Vagina (tissue), 2 donors: ENCODE data around the gene ZMIZ1. TPM values are rescaled to one million over a fixed set of nuclear protein-coding genes. Genes with fewer than 3 reads are reported as not detected.

Experiments
- DNase-seq, 2 donors: peaks; one replicate each; pipeline ENCODE4 v3.0.0-alpha.2; 2017; ENCODE audit errors: extremely low spot score in 2 of 2
- H3K27ac ChIP-seq: fragments of 200-600 bp; sonication (generic); one replicate; pipeline ENCODE4 v1.5.1; 2019
- H3K27me3 ChIP-seq: fragments of 200-600 bp; sonication (generic); one replicate; pipeline ENCODE4 v1.5.1; 2019
- H3K36me3 ChIP-seq, 2 donors: fragments of 200-600 bp; sonication (generic); one replicate each; pipeline ENCODE4 v1.5.1; 2017 to 2019
- H3K4me1 ChIP-seq: fragments of 200-600 bp; sonication (generic); one replicate; pipeline ENCODE4 v1.5.1; 2019
- H3K4me3 ChIP-seq, 2 donors: fragments of 200-600 bp; sonication (generic); 1 replicate in 1 of 2; 2 replicates in 1 of 2; pipeline ENCODE4 v1.5.1; 2016 to 2019
- H3K9me3 ChIP-seq: fragments of 200-600 bp; sonication (generic); one replicate; pipeline ENCODE4 v1.5.1; 2019
- CTCF ChIP-seq, 3 experiments: fragments of 450-650 bp in 2 of 3; fragments of 200-600 bp in 1 of 3; sonication (generic) in 1 of 3; IDR thresholded peaks; one replicate each; pipeline ENCODE4 v1.5.1; 2017 to 2019; ENCODE audit warnings: antibody characterized with exemption in 3 of 3, mild to moderate bottlenecking in 2 of 3, moderate library complexity in 2 of 3
- POLR2A ChIP-seq, 2 donors: fragments of 450-650 bp; IDR thresholded peaks; one replicate each; pipeline ENCODE4 v1.6.1; 2017; ENCODE audit warnings: antibody characterized with exemption in 2 of 2, mild to moderate bottlenecking in 2 of 2, moderate library complexity in 2 of 2
- POLR2AphosphoS5 ChIP-seq, 2 donors: sonication (generic); formaldehyde crosslinking; IDR thresholded peaks; one replicate each; pipeline ENCODE4 v1.9.0; 2017; ENCODE audit warnings: antibody characterized with exemption in 2 of 2, mild to moderate bottlenecking in 2 of 2, low read depth in 1 of 2; ENCODE audit not compliant: insufficient read depth in 1 of 2
- intact Hi-C: fragments of 100-400 bp; cut with DNase I; formaldehyde crosslinking; loops from one replicate; pipeline ENCODE4 v1.15.1; 2023
- total RNA-seq: library from RNA; depleted of rRNA; stranded (reverse); fragments of >200 nt; gene quantifications from one replicate; pipeline ENCODE4 v1.2.3, GENCODE V29; 2016

The ZMIZ1 gene
- total RNA-seq, 1 donor from 2014 or later, result 61.4 TPM

GRCh38 chr10:79333513-79333912 lies 264.7 kb downstream of the ZMIZ1 start:
- Histone ChIP-seq H3K9me3 (no peaks in the 10 kb centered on the region), H3K4me1 (no peaks in the 10 kb centered on the region), H3K27me3 (no peaks in the 10 kb centered on the region), H3K4me3 (no peak overlapping the region), H3K27ac (no peak overlapping the region), H3K36me3 (no peaks in the 10 kb centered on the region)
- no peak for DNase-seq
- TF ChIP-seq CTCF (IDR thresholded peaks at IDR 0.05) (no peak), POLR2A (IDR thresholded peaks at IDR 0.05) (no peak), POLR2AphosphoS5 (IDR thresholded peaks at IDR 0.05; ENCODE audit: insufficient read depth in 1 of 2, low read depth in 1 of 2) (no peak)
- intact Hi-C loops, result no loop called here

GRCh38 chr10:79334573-79334972 lies 265.8 kb downstream of the ZMIZ1 start:
- Histone ChIP-seq H3K27ac (no peak overlapping the region), H3K27me3 (no peaks in the 10 kb centered on the region), H3K36me3 (no peaks in the 10 kb centered on the region), H3K4me3 (no peak overlapping the region), H3K4me1 (no peaks in the 10 kb centered on the region), H3K9me3 (no peaks in the 10 kb centered on the region)
- no peak for DNase-seq
- no peak for TF ChIP-seq POLR2AphosphoS5 (IDR thresholded peaks at IDR 0.05; ENCODE audit: insufficient read depth in 1 of 2, low read depth in 1 of 2)
- TF ChIP-seq CTCF (IDR thresholded peaks at IDR 0.05), result no peak
- no peak for TF ChIP-seq POLR2A (IDR thresholded peaks at IDR 0.05)
- intact Hi-C loops, result no loop called here

DNA sequence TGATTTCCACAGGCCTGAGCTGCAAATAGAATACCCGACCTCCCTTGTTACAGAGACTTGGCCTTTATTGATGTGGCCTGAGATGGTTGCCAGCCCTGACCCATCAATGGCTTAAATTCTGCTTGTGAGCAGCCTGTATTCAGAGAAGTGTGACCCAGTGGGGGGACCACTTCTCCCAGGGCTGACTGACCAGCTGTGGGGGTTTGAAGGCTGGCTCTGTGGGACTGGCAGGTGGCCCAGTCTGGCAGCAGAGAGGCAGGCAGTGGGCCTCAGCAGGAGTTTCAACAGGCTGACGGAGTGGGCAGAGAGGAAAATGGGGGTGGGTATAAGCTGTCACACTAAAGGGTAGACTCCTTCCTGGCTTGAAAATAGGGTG lies 266.3 kb downstream of the ZMIZ1 start:
- Histone ChIP-seq H3K4me3 (no peak overlapping the region), H3K36me3 (no peaks in the 10 kb centered on the region), H3K27ac (no peak overlapping the region), H3K4me1 (no peaks in the 10 kb centered on the region), H3K27me3 (no peaks in the 10 kb centered on the region), H3K9me3 (no peaks in the 10 kb centered on the region)
- DNase-seq, result no peak
- TF ChIP-seq POLR2A (IDR thresholded peaks at IDR 0.05) (no peak), POLR2AphosphoS5 (IDR thresholded peaks at IDR 0.05; ENCODE audit: insufficient read depth in 1 of 2, low read depth in 1 of 2) (no peak), CTCF (IDR thresholded peaks at IDR 0.05) (no peak)
- intact Hi-C loops, result no loop called here

GRCh38 chr10:79335470-79336235 lies 266.9 kb downstream of the ZMIZ1 start:
- no peak for DNase-seq

More at GRCh38 chr10:79335470-79336235, 266.9 kb downstream of the ZMIZ1 start:
- no peaks in the 10 kb centered on the region for H3K27me3 ChIP-seq
- no peak for TF ChIP-seq CTCF (IDR thresholded peaks at IDR 0.05)
- TF ChIP-seq POLR2AphosphoS5 (IDR thresholded peaks at IDR 0.05; ENCODE audit: insufficient read depth in 1 of 2, low read depth in 1 of 2), result no peak
- TF ChIP-seq POLR2A (IDR thresholded peaks at IDR 0.05), result no peak
- no peaks in the 10 kb centered on the region for H3K9me3 ChIP-seq
- intact Hi-C loops, result no loop called here
- no peak overlapping the region for H3K4me3 ChIP-seq
- H3K4me1 ChIP-seq, result no peaks in the 10 kb centered on the region
- H3K27ac ChIP-seq, result no peak overlapping the region
- H3K36me3 ChIP-seq, result no peaks in the 10 kb centered on the region
